HG03520 (cell line): ENCODE data around the gene HAUS2.
"Not testable (repeated sequence)": the region's sequence is repeated elsewhere in the genome, so short reads cannot be mapped to it uniquely, and the experiment has no call there.

Experiments used
- ATAC-seq: cut with Tn5 transposase; IDR thresholded peaks from one replicate; pipeline ENCODE4 v1.9.1; 2021; ENCODE audit warnings: mild to moderate bottlenecking, moderate library complexity; ENCODE audit not compliant: unreplicated experiment

HAUS2 gene

GRCh38 chr15:42548249-42549031 lies at the start of gene HAUS2, which contains the start of gene LRRC57:
Gene HAUS2 (plus strand): TSS chr15:42548838. CDS start chr15:42548873, 35 bp downstream.
Gene LRRC57 (minus strand): TSS chr15:42548793. CDS start chr15:42548434, 359 bp downstream.
- ATAC-seq: peak; percentile 71

GRCh38 chr15:42499858-42500609 lies 48.6 kb upstream of the HAUS2 start:
- ATAC-seq: no peak

GRCh38 chr15:42502477-42502876 lies 46.2 kb upstream of the HAUS2 start:
- ATAC-seq: no peak

- ATAC-seq: no peak
Measured at GRCh38 chr15:42503825-42504224, 44.8 kb upstream of the HAUS2 start.

GRCh38 chr15:42504631-42505030 lies 44.0 kb upstream of the HAUS2 start:
- no peak for ATAC-seq

GRCh38 chr15:42507514-42507913 lies 41.1 kb upstream of the HAUS2 start:
- no peak for ATAC-seq

GRCh38 chr15:42508263-42508690 lies 40.4 kb upstream of the HAUS2 start:
- ATAC-seq: no peak

- ATAC-seq: no peak
Measured at GRCh38 chr15:42510258-42511006, 38.2 kb upstream of the HAUS2 start.

GRCh38 chr15:42511007-42511391 lies 37.6 kb upstream of the HAUS2 start:
- ATAC-seq: no peak

- ATAC-seq: no peak
Measured at GRCh38 chr15:42523331-42523730, 25.3 kb upstream of the HAUS2 start.

- no peak for ATAC-seq
Measured at GRCh38 chr15:42528970-42529369, 19.7 kb upstream of the HAUS2 start.

- ATAC-seq: no peak
Measured at GRCh38 chr15:42533246-42533645, 15.4 kb upstream of the HAUS2 start.

- no peak for ATAC-seq
Measured at GRCh38 chr15:42544853-42545629, 3.6 kb upstream of the HAUS2 start.

GRCh38 chr15:42547918-42548248 lies 755 bp upstream of the HAUS2 start:
- ATAC-seq: peak; percentile 3

- ATAC-seq: no peak
Measured at GRCh38 chr15:42549032-42549491, 424 bp downstream of the HAUS2 start.

- no peak for ATAC-seq
Measured at GRCh38 chr15:42549741-42550392, 1.2 kb downstream of the HAUS2 start.

GRCh38 chr15:42553554-42553953 lies 4.9 kb downstream of the HAUS2 start:
- no peak for ATAC-seq

- not testable (repeated sequence) for ATAC-seq
Measured at GRCh38 chr15:42556550-42557207, 8.0 kb downstream of the HAUS2 start.

- no peak for ATAC-seq
Measured at GRCh38 chr15:42558739-42559138, 10.1 kb downstream of the HAUS2 start.
